ENCODE results near the gene FBXO30. TPM values are rescaled to one million over a fixed set of nuclear protein-coding genes. Genes with fewer than 3 reads are reported as not detected.

Gene FBXO30
- total RNA-seq, 2 donors from 2014 or later = 2.0 to 5.4 TPM

DNA sequence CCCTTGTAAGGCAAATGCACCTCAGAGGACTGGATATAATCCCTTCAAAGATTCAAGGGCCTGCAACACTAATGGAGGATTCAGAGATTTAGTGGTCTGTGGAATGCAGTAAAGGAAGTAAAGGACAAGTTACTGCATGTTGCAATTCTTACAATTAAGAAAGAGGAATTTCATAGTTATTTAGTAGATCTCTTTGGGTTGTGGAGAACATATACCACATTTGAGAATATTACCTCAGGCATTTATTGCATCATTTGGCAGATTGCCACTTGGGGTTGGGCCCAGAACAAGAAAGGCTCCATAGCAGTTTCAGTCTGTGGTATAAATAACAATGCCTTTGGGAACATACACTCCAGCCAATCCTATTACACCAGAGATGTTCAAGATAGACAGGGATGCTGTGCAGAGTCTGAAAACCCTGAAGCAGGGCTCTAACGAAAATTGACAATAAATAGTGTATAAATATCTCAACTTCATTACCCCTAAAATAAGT, 58.4 kb downstream of the FBXO30 start:
- no peaks in the 10 kb centered on the region for H3K36me3 ChIP-seq (replicated peaks in 1 of 2; ENCODE audit: insufficient read depth in 1 of 2, low read depth in 2 of 2)
- no peaks in the 10 kb centered on the region for H3K27me3 ChIP-seq
- no peaks in the 10 kb centered on the region for H3K4me1 ChIP-seq
- no peak overlapping the region for H3K27ac ChIP-seq
- WGBS, 2 donors = 15 to 56% methylated on average over 1 of the region's 1 CpG
- TF ChIP-seq CTCF (IDR thresholded peaks at IDR 0.05) = no peak
- no peak for TF ChIP-seq POLR2A (IDR thresholded peaks at IDR 0.05)
- intact Hi-C loops (cut with DNase I) = no loop called here
- no peak for ATAC-seq
- DNase-seq = peak; percentile 34 to 57 (median 46)
- no peaks in the 10 kb centered on the region for H3K9me3 ChIP-seq
- H3K4me3 ChIP-seq = no peak overlapping the region

DNA sequence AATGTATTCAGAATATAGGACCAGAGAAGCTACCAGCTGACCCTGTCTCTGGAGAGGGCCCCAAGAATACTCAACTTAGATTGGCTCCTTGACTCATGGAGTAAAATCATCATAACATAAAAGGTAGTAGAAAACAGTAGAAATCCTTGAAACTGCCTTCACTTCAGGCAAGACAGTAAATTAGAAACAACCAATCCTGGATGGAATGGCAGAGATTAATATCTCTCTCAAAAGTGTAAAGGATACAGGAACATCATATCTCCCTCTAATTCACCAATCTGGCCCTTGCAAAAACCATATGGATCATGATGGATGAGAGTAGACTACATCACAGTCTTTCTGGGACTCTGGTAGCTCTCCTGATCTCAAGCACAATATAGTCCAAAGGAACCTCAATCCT, 58.9 kb downstream of the FBXO30 start:
- H3K27ac ChIP-seq = no peak overlapping the region
- no peaks in the 10 kb centered on the region for H3K4me1 ChIP-seq
- H3K27me3 ChIP-seq = no peaks in the 10 kb centered on the region
- no peaks in the 10 kb centered on the region for H3K36me3 ChIP-seq (replicated peaks in 1 of 2; ENCODE audit: insufficient read depth in 1 of 2, low read depth in 2 of 2)
- H3K4me3 ChIP-seq = no peak overlapping the region
- TF ChIP-seq POLR2A (IDR thresholded peaks at IDR 0.05) = no peak
- H3K9me3 ChIP-seq = no peaks in the 10 kb centered on the region
- ATAC-seq = no peak
- intact Hi-C loops (cut with DNase I) = no loop called here
- DNase-seq = no peak

DNA sequence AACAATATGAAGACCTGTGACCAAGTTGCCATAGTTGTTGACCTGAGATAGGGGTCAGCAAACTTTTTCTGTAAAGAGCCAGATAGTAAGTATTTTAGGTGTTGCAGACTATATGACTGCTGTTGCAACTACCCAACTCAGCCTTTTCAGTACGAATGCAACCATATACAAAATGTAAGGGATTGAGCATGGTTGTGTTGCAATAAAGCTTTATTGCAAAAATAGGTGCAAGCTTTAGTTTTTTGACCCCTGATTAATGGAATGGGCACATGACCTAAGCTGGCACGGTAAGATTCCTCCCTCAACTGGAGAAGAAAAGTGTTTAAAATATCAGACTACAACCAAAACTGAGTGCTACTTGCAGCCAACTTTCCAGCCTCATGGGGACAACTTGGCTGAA, 62.0 kb downstream of the FBXO30 start:
- TF ChIP-seq POLR2A (IDR thresholded peaks at IDR 0.05) (no peak), CTCF (IDR thresholded peaks at IDR 0.05) (no peak)
- intact Hi-C loops (cut with DNase I) = no loop called here
- no peak overlapping the region for H3K4me3 ChIP-seq
- DNase-seq = no peak
- ATAC-seq = no peak
- 62 to 80% methylated on average over 2 of the region's 2 CpGs for WGBS, 2 donors
- H3K9me3 ChIP-seq = no peaks in the 10 kb centered on the region
- H3K27me3 ChIP-seq = no peaks in the 10 kb centered on the region
- no peaks in the 10 kb centered on the region for H3K36me3 ChIP-seq (replicated peaks in 1 of 2; ENCODE audit: insufficient read depth in 1 of 2, low read depth in 2 of 2)
- H3K4me1 ChIP-seq = peaks cover 3% of the 10 kb centered on the region
- no peak overlapping the region for H3K27ac ChIP-seq

GRCh38 chr6:145749632-145750031, 65.0 kb downstream of the FBXO30 start:
- no peak for DNase-seq
- H3K27ac ChIP-seq = no peak overlapping the region
- ATAC-seq = no peak
- H3K4me3 ChIP-seq = no peak overlapping the region
- no peaks in the 10 kb centered on the region for H3K9me3 ChIP-seq
- intact Hi-C loops (cut with DNase I) = no loop called here
- H3K4me1 ChIP-seq = peaks cover 3% of the 10 kb centered on the region
- no peaks in the 10 kb centered on the region for H3K27me3 ChIP-seq
- no peaks in the 10 kb centered on the region for H3K36me3 ChIP-seq (replicated peaks in 1 of 2; ENCODE audit: insufficient read depth in 1 of 2, low read depth in 2 of 2)
- WGBS, 2 donors = 50 to 80% methylated on average over 1 of the region's 1 CpG
- TF ChIP-seq CTCF (IDR thresholded peaks at IDR 0.05) (no peak), POLR2A (IDR thresholded peaks at IDR 0.05) (no peak)

DNA sequence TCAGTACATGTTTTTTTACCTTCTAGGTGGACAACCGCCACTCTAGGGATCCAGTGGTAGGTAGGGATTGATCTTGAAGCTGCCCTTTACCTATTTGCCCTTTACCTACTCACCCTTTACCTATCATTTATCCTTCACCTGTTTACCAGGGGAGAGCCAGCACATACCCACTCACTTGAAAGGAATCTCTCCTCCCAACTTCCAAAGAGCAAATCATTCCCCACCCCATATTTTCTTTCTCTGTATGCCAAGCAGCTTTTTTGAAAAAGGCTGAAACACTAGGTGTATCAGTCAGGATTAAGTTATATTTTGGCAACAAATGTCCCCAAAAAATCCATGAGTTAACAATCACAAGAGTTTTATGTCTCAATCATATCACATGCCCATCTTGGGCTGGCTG, 68.7 kb downstream of the FBXO30 start:
- H3K4me3 ChIP-seq = no peak overlapping the region
- intact Hi-C loops (cut with DNase I) = no loop called here
- ATAC-seq = no peak
- no peaks in the 10 kb centered on the region for H3K36me3 ChIP-seq (replicated peaks in 1 of 2; ENCODE audit: insufficient read depth in 1 of 2, low read depth in 2 of 2)
- whole genome bisulfite sequencing, 2 donors = 84 to 86% methylated on average over 1 of the region's 1 CpG
- H3K9me3 ChIP-seq = no peaks in the 10 kb centered on the region
- TF ChIP-seq POLR2A (IDR thresholded peaks at IDR 0.05) = no peak
- no peak for TF ChIP-seq CTCF (IDR thresholded peaks at IDR 0.05)
- H3K4me1 ChIP-seq = peaks cover 3% of the 10 kb centered on the region
- no peaks in the 10 kb centered on the region for H3K27me3 ChIP-seq
- DNase-seq = no peak
- no peak overlapping the region for H3K27ac ChIP-seq

Measured in body of pancreas (tissue), 4 donors.